HG03135 (cell line): ENCODE data around the gene TTYH2.

Experiments
- ATAC-seq: cut with Tn5 transposase; IDR thresholded peaks from one replicate; pipeline ENCODE4 v1.9.1; 2021; ENCODE audit warnings: mild to moderate bottlenecking, moderate library complexity; ENCODE audit not compliant: unreplicated experiment

TTYH2 gene

GRCh38 chr17:74231928-74232907 lies 18.8 kb downstream of the TTYH2 start:
- no peak for ATAC-seq

- no peak for ATAC-seq
These were observed 20.6 kb downstream of the TTYH2 start for GRCh38 chr17:74233937-74234336.

GRCh38 chr17:74234486-74234885 lies 21.1 kb downstream of the TTYH2 start:
- no peak for ATAC-seq

GRCh38 chr17:74235040-74235581 lies 21.7 kb downstream of the TTYH2 start:
- no peak for ATAC-seq

GRCh38 chr17:74235911-74236371 lies 22.6 kb downstream of the TTYH2 start:
- ATAC-seq: no peak

GRCh38 chr17:74237321-74237720 lies 23.9 kb downstream of the TTYH2 start:
- no peak for ATAC-seq

GRCh38 chr17:74239172-74239571 lies 25.8 kb downstream of the TTYH2 start:
- no peak for ATAC-seq

GRCh38 chr17:74240618-74241205 lies 27.3 kb downstream of the TTYH2 start:
- ATAC-seq: no peak

- ATAC-seq: no peak
These were observed 28.1 kb downstream of the TTYH2 start for GRCh38 chr17:74241431-74241830.

- ATAC-seq: no peak
These were observed 28.5 kb downstream of the TTYH2 start for GRCh38 chr17:74241847-74242246.

- no peak for ATAC-seq
These were observed 29.8 kb downstream of the TTYH2 start for GRCh38 chr17:74243013-74243755.

- ATAC-seq: no peak
These were observed 30.8 kb downstream of the TTYH2 start for GRCh38 chr17:74244128-74244527.

GRCh38 chr17:74244548-74244947 lies 31.2 kb downstream of the TTYH2 start:
- ATAC-seq: no peak

GRCh38 chr17:74245145-74245831 lies 31.9 kb downstream of the TTYH2 start:
- ATAC-seq: no peak

GRCh38 chr17:74245871-74246270 lies 32.5 kb downstream of the TTYH2 start:
- no peak for ATAC-seq

- no peak for ATAC-seq
These were observed 36.4 kb downstream of the TTYH2 start for GRCh38 chr17:74249590-74250270.

GRCh38 chr17:74250324-74250995 lies 37.1 kb downstream of the TTYH2 start:
- ATAC-seq: no peak

- ATAC-seq: no peak
These were observed 37.7 kb downstream of the TTYH2 start for GRCh38 chr17:74251051-74251450.

- ATAC-seq: no peak
These were observed 38.2 kb downstream of the TTYH2 start for GRCh38 chr17:74251569-74251968.
